ENCODE measurements around the gene PTK7.
A peak's percentile ranks its signal among the peaks of the same experiment; 100 is the strongest.
"Not testable (repeated sequence)": the region's sequence is repeated elsewhere in the genome, so short reads cannot be mapped to it uniquely, and the experiment has no call there.

PTK7 gene

GRCh38 chr6:43054206-43054943 is 21.7 kb upstream of the PTK7 start:
- FAIRE-seq: no peak

- FAIRE-seq: no peak
Measured at GRCh38 chr6:43055966-43056365, 20.1 kb upstream of the PTK7 start.

- FAIRE-seq: no peak
Measured at GRCh38 chr6:43058531-43058930, 17.6 kb upstream of the PTK7 start.

GRCh38 chr6:43059168-43060033 is 16.7 kb upstream of the PTK7 start, which contains the start of the genes KLC4 and MRPL2:
KLC4 (plus strand) TSS chr6:43059631; CDS start chr6:43061336, 1,705 bp downstream.
MRPL2 (minus strand) TSS chr6:43059434; CDS start chr6:43059381, 53 bp downstream.
- peak; percentile 90 for FAIRE-seq

GRCh38 chr6:43060034-43060754 is 15.9 kb upstream of the PTK7 start:
- FAIRE-seq: no peak

- FAIRE-seq: no peak
Measured at GRCh38 chr6:43060755-43061633, 15.1 kb upstream of the PTK7 start.

- FAIRE-seq: no peak
Measured at GRCh38 chr6:43061861-43062260, 14.3 kb upstream of the PTK7 start.

GRCh38 chr6:43062818-43063217 is 13.3 kb upstream of the PTK7 start:
- FAIRE-seq: no peak

GRCh38 chr6:43070028-43070632 is 6.0 kb upstream of the PTK7 start:
- FAIRE-seq: peak; percentile 97

- no peak for FAIRE-seq
Measured at GRCh38 chr6:43074847-43075669, 1.1 kb upstream of the PTK7 start.

- FAIRE-seq: no peak
Measured at GRCh38 chr6:43076464-43077332, 584 bp downstream of the PTK7 start.

- no peak for FAIRE-seq
Measured at GRCh38 chr6:43077333-43077809, 1.3 kb downstream of the PTK7 start.

- FAIRE-seq: no peak
Measured at GRCh38 chr6:43077981-43078511, 1.9 kb downstream of the PTK7 start.

GRCh38 chr6:43078691-43079090 is 2.6 kb downstream of the PTK7 start:
- FAIRE-seq: no peak

GRCh38 chr6:43081043-43081442 is 4.9 kb downstream of the PTK7 start:
- no peak for FAIRE-seq

GRCh38 chr6:43081922-43082321 is 5.8 kb downstream of the PTK7 start:
- FAIRE-seq: not testable (repeated sequence)

- no peak for FAIRE-seq
Measured at GRCh38 chr6:43082806-43083655, 6.9 kb downstream of the PTK7 start.

- FAIRE-seq: no peak
Measured at GRCh38 chr6:43086022-43086658, 10.0 kb downstream of the PTK7 start.

All from G401.6 (cell line).